Fibroblast of the aortic adventitia (primary cell): ENCODE results near the gene RUNDC3A. TPM values are rescaled to one million over a fixed set of nuclear protein-coding genes. Genes with fewer than 3 reads are reported as not detected.
A peak's percentile ranks its signal among the peaks of the same experiment; 100 is the strongest.
"Not testable (repeated sequence)": the region's sequence is repeated elsewhere in the genome, so short reads cannot be mapped to it uniquely, and the experiment has no call there.

Source experiments
- DNase-seq: peaks from one replicate; pipeline ENCODE4 v3.0.0-alpha.2; 2010; ENCODE audit warnings: low read depth
- H3K4me3 ChIP-seq: 2 replicates; pipeline ENCODE4 v1.5.1; 2011; ENCODE audit warnings: low read depth, mild to moderate bottlenecking, control low read depth, low read length, moderate library complexity
- total RNA-seq: library from RNA; depleted of rRNA; stranded (reverse); fragments of >200 nt; gene quantifications from 2 replicates; pipeline ENCODE4 v1.2.3, GENCODE V29; 2012; ENCODE audit warnings: low replicate concordance
- TF ChIP-seq, protein P1 (sequence below): IDR thresholded peaks from 2 replicates; pipeline ENCODE4 v1.5.1; 2011; ENCODE audit warnings: mild to moderate bottlenecking, low read length, control low read depth, inconsistent platforms; ENCODE audit not compliant: insufficient read depth

RUNDC3A gene
- total RNA-seq, 1 donor: not detected

DNA sequence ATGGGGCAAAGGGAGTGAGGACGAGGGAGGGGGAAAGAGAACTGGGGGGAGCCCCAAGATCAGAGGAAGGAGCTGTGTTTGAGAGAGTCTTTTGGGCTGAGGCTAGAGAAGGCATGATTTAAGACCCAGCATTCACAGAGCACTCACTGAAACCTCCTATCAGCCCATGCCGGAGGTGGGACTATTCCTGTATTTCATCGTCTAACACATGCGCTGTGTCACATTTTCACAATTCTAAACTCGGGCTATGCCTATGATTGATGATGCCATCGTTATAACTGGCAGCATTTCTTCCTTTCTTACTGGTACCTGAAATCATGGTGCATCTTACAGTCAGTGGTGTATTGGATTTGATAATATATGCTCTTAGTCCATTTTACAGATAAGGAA lies 51.7 kb downstream of the RUNDC3A start:
- no peak for DNase-seq
- TF ChIP-seq, protein P1, sequence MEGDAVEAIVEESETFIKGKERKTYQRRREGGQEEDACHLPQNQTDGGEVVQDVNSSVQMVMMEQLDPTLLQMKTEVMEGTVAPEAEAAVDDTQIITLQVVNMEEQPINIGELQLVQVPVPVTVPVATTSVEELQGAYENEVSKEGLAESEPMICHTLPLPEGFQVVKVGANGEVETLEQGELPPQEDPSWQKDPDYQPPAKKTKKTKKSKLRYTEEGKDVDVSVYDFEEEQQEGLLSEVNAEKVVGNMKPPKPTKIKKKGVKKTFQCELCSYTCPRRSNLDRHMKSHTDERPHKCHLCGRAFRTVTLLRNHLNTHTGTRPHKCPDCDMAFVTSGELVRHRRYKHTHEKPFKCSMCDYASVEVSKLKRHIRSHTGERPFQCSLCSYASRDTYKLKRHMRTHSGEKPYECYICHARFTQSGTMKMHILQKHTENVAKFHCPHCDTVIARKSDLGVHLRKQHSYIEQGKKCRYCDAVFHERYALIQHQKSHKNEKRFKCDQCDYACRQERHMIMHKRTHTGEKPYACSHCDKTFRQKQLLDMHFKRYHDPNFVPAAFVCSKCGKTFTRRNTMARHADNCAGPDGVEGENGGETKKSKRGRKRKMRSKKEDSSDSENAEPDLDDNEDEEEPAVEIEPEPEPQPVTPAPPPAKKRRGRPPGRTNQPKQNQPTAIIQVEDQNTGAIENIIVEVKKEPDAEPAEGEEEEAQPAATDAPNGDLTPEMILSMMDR: no peak
- no peak overlapping the region for H3K4me3 ChIP-seq

DNA sequence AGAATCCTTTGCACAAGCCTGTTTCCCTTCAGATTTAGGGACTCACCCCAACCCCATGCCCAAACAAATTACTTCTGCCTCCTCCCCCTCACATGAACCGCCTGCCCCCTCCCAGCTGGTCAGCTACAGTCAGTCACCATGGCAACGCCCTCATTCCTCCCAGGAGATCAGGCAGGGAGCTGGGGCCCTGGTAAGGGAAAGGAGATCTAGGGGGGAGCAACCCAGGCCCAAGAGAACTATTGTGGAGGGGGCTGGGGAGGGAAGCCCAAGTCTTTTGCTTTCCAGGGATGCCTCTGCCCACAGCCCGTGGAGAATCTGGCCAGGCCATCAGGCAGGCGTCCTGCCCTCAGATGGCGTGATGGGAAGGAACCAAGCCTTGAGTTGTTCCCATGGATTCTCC lies 52.4 kb downstream of the RUNDC3A start:
- DNase-seq: peak; percentile 43
- no peak overlapping the region for H3K4me3 ChIP-seq
- TF ChIP-seq, protein P1: no peak

DNA sequence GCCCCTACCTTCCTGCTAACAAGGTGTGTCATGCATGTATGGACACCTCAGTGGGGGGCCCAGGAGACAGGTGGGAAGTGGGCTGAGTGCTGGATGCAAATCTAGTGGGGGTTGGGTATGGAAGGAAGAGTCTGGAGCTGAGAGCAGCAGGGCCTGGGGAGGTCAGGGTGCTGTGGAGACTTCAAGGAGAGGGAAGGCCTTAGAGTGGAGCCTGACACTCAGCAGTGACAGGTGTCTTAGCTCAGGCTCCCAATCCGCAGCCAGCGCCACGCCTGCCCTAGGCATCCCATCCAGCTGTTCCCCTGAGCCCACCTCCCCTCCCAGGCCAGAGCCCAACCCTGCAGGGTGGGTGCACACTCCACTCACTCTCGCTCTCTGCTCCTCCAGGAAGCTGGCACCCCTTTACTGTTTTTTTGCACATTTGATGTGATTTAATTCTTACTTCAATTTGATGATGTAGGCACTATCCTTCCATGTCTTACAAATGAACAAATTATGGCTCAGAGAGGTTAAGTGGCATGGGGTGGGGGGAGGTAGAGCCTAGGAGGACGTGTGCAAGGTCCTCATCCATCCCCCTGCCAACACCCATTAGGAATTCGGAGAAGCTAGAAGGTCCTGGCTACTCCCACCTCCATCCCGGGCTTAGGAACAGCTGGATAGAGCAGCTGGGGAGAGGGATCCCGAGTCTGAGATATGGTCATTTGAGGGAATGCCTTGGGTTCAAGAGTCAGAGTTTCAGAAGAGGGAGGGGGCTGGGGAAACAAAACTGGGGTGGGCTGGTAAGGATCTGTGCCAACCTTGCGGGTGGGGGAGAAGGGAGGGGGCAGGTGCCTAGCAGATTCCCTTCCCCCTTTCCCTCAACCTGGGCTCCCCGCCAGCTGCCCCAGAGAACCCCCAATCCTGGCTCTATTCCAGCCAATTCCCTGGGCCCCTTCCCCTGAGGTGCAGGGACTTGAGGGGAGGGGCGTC lies 53.2 kb downstream of the RUNDC3A start:
- no peak overlapping the region for H3K4me3 ChIP-seq
- TF ChIP-seq, protein P1: no peak
- no peak for DNase-seq

DNA sequence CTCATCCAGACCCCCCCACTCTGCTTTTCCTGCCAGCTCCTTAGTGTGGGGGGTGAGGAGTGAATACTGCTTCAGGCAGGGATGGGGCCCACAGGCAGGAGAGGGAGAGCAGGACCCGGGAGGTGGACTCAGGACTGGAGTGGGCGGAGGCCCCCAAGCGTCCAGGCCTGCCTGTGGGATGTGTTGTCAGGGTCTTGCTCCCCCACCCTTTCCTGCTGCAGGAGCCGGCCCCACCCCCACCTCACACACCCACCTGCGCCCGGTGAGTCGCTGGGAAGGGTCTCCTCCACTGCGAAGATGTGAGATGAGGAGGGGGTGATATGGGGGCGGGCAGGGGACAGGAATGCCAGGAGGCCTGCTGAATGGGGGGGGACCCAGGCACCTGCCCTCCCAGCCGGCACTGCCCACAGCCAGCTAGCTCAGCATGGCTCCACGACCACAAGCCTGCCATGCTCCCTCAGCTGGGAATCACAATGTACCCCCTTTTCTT lies 54.1 kb downstream of the RUNDC3A start:
- TF ChIP-seq, protein P1: no peak
- DNase-seq: no peak
- peak overlapping the region; percentile 72 for H3K4me3 ChIP-seq

DNA sequence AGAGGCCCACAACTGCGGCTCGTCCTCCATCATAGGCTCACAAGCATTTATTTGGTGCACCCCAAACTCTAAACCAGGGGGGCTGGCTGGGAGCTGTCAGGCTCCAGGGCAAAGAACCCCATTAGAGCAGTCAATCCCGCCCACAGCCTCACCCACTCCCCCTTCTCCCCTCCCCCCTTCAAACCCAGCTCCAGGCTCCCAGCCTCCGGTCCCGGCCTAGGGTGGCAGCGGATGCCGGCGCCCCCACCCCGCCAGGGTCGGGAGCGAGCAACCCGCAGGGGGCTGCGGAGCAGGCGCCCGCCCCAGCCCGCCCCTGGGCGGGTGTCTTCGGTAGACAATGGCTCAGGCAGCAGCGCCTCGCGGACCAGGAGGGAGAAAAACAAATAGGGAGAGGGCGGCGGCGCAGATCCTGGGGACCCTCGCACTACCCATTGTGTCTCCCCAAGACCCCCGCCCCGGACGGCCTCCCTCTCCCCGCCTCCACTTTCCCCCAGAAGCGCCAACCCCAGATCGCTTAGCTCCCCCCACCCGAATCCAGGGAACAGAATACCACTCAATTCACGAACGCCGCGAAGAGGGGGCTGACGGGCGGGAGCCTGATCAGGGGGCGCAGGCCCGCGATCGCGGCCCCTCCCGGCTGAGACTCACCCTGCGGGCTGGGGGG lies 54.7 kb downstream of the RUNDC3A start:
- DNase-seq: no peak
- TF ChIP-seq, protein P1: no peak
- H3K4me3 ChIP-seq: peak overlapping the region; percentile 72

DNA sequence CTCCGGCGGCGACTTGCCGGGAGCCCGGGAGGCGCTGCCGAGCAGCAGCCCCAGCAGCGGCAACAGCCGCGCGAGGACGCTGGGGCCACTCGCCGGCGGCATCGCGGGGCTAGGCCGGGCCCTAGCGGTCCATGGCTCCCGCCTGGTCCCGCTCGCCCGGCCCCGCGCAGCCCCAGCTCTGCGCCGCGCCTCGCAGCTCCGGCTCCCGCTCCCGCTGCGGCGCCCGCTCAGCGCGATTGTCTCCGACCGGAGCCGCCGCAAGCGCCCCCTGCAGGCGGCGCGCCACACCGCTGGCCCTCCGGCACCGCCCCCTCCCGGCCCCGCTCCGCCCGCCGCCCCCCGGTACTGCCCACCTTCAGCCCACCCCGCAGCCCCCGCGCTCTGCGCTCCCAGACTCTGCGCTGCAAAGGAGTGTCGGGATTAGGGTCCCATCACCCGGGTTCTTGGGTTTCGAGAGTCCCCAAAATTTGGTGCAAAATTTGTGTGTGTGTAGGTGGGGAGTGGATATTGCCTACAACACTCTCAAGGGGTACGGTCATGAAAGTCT lies 55.3 kb downstream of the RUNDC3A start, which contains the start of gene FAM171A2:
TSS of gene FAM171A2 (minus strand) at position 241 of the 547 bp plus-strand sequence. CDS start at position 102, 139 bp downstream.
- TF ChIP-seq, protein P1: peak; percentile 62

DNA sequence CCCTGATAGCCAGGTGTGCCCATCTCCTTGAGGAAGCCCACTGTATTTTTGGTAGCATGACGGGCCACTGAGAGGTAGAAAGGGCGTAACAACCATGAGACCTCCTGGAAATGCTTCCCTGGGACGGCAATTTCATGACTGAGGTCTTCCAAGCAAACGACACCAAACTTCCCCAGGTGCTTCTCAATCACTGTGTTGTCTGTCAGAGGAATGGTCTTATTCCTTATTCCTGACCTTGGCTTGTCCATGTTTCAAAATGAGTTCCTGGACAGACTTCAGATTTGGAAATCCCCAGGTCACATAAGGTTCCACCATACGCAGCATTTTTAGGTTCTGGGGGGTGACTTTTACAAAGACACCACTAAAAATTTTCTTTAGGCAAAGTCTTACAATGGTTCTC lies 56.6 kb downstream of the RUNDC3A start:
- H3K4me3 ChIP-seq, DNase-seq: not testable (repeated sequence)

More for the DNA sequence above, 55.3 kb downstream of the RUNDC3A start, which contains the start of gene FAM171A2:
- DNase-seq: peak; percentile 43
- peak within 1 kb of the TSS; percentile 72 for H3K4me3 ChIP-seq
